ENCODE measurements around the gene EXOC4.

DNA sequence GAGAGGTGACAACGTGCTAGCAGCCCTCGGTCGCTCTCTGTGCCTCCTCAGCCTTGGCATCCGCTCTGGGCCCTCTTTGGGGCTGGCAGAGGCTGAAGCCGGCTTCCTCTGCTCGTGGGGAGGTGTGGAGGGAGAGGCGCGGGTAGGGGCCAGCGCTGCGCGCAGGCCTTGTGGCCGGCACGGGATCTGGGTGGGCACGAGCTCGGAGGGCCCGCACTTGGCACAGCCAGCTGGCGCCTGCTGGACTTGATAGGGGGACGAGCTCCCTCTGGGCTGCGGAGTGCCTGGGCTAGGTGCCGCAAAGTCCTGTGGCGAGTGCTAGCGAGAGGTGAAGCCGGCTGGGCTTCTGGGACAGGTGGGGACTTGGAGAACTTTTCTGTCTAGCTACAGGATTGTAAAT is 170.7 kb downstream of the EXOC4 start:
- TF ChIP-seq, protein P1, sequence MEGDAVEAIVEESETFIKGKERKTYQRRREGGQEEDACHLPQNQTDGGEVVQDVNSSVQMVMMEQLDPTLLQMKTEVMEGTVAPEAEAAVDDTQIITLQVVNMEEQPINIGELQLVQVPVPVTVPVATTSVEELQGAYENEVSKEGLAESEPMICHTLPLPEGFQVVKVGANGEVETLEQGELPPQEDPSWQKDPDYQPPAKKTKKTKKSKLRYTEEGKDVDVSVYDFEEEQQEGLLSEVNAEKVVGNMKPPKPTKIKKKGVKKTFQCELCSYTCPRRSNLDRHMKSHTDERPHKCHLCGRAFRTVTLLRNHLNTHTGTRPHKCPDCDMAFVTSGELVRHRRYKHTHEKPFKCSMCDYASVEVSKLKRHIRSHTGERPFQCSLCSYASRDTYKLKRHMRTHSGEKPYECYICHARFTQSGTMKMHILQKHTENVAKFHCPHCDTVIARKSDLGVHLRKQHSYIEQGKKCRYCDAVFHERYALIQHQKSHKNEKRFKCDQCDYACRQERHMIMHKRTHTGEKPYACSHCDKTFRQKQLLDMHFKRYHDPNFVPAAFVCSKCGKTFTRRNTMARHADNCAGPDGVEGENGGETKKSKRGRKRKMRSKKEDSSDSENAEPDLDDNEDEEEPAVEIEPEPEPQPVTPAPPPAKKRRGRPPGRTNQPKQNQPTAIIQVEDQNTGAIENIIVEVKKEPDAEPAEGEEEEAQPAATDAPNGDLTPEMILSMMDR (IDR thresholded peaks at IDR 0.05) = no peak
- TF ChIP-seq POLR2AphosphoS5 (IDR thresholded peaks at IDR 0.05) = no peak
- TF ChIP-seq POLR2A (IDR thresholded peaks at IDR 0.05) = no peak
- no peak for TF ChIP-seq EP300 (IDR thresholded peaks at IDR 0.05; ENCODE audit: low read depth)

Measured in transverse colon (tissue), 4 donors.